ENCODE data around the gene NSMF. TPM values are rescaled to one million over a fixed set of nuclear protein-coding genes. Genes with fewer than 3 reads are reported as not detected.
"Not testable (repeated sequence)": the region's sequence is repeated elsewhere in the genome, so short reads cannot be mapped to it uniquely, and the experiment has no call there.

Gene NSMF
- total RNA-seq, 2 experiments from 2014 or later, result 29.9 to 31.6 TPM

- CTCF ChIA-PET, result interaction anchor here (0.8 to 1.7 kb wide), 3 partner anchors 13 to 116 kb away, joined by 3 to 5 read pairs (median 4); partner anchors contain the start of genes EXD3, NOXA1 and NRARP
- H3K4me1 Mint-ChIP-seq (ENCODE audit: low read depth); DNase-seq; intact Hi-C loops (cut with micrococcal nuclease); H3K27me3 Mint-ChIP-seq; H3K36me3 Mint-ChIP-seq; H3K27ac Mint-ChIP-seq; H3K4me3 Mint-ChIP-seq; H3K9me3 Mint-ChIP-seq; POLR2A ChIA-PET: not testable (repeated sequence)
Measured at GRCh38 chr9:137410236-137410890, 48.8 kb downstream of the NSMF start.

GRCh38 chr9:137409515-137409914 is 49.6 kb downstream of the NSMF start:
- ChIA-PET POLR2A (no interaction called here), CTCF (interaction anchor here (1.1 to 1.7 kb wide), 2 partner anchors 14 to 107 kb away, joined by 4 to 5 read pairs; partner anchors contain the start of genes EXD3, NOXA1 and NRARP)
- H3K36me3 Mint-ChIP-seq, result no peaks in the 10 kb centered on the region
- no peak for DNase-seq
- H3K4me1 Mint-ChIP-seq (ENCODE audit: low read depth), result peaks cover 2% of the 10 kb centered on the region
- peaks cover 3% of the 10 kb centered on the region for H3K27me3 Mint-ChIP-seq
- H3K9me3 Mint-ChIP-seq, result no peaks in the 10 kb centered on the region
- no peak overlapping the region for H3K4me3 Mint-ChIP-seq
- intact Hi-C loops (cut with micrococcal nuclease), result no loop called here
- no peak overlapping the region for H3K27ac Mint-ChIP-seq

DNA sequence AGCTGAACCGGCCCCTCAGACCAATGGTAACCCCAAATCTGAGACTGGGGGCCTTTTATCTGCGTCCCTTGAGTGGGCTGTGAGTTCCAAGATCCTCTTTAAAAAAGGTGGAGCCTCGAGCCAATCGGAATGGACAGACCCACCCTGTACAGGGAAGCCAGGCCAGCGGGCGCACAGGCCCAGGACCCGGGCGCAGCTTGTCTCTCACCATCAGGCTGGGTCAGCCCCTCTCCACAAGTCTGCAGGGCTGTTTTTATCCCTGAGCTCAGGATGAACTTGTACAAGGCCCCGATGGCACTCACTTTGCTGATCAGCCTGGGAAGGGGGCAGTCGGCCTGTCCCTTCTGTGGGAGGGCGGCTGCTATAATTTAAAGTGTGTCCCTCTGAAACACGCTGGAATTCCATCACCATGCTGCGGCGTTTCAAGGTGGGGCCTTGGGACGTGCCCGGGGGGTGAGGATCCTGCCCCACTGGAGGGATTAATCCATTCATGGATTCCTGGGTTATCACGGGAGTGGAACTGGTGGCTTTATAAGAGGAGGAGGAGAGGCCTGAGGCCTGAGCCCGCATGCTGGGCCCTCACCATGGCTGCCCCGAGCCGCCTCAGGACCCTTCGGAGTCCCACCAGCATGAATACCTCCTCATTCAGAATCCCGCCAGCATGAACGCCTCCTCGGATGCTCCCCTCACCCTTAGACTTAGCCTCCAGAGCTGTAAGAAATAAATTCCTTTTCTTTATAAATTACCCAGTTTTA is 50.3 kb downstream of the NSMF start:
- Mint-ChIP-seq H3K36me3 (no peaks in the 10 kb centered on the region), H3K27ac (no peak overlapping the region), H3K4me3 (no peak overlapping the region), H3K27me3 (peaks cover 3% of the 10 kb centered on the region), H3K9me3 (no peaks in the 10 kb centered on the region), H3K4me1 (ENCODE audit: low read depth) (peaks cover 2% of the 10 kb centered on the region)
- intact Hi-C loops (cut with micrococcal nuclease), result no loop called here
- no peak for DNase-seq
- ChIA-PET CTCF (interaction anchor here (1.1 to 1.7 kb wide), 4 partner anchors 14 to 107 kb away, joined by 3 to 9 read pairs (median 4); partner anchors contain the start of genes EXD3, NOXA1 and NRARP), POLR2A (no interaction called here)

GRCh38 chr9:137407590-137408300 is 51.4 kb downstream of the NSMF start:
- CTCF ChIA-PET, result interaction anchor here (1.2 to 1.6 kb wide), 2 partner anchors 15 to 106 kb away, joined by 3 to 9 read pairs; partner anchors contain the start of genes EXD3 and NRARP
- intact Hi-C loops (cut with micrococcal nuclease), result loop anchor here (2.0 kb wide), 1 partner anchor 105 kb away; the partner anchor contains the start of gene NRARP
- POLR2A ChIA-PET, result no interaction called here

DNA sequence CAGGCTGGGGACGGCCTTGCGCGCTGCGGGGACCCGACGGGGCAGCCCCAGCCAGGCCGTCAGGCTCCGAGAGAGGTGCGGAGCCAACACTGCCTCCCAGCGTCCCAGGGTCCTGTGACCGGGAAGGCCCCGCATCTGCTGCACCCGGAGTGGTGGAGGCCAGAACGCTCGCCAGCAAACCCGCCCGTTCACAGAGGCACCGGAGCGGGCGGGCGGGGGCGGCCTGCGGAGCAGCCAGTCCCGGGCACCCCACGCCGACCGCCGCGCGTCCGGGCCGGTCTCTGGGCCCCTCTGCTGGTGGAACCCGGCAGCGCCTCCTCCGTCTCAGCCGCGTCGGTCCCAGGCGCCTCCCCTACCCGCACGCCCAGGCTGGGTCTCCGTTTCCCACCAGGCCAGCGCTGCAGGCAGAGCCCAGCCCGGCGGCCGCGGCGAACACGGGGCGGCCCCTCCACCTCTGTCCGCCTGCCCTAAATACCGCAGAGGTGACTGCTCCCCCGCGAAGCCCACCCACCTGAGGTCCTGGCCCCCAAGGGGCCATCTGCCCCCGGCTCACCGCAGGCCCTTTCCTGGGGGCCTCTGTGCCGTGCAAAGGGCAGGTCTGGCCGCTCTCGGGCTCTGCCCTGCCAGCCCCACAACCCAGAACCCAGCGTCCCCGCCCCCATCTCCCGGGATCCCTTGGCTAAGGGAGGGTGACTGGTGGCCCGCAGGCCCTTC is 52.1 kb downstream of the NSMF start:
- ChIA-PET CTCF (interaction anchor here (1.6 kb wide), 1 partner anchor 105 kb away, joined by 9 read pairs; the partner anchor contains the start of gene NRARP), POLR2A (no interaction called here)
- H3K36me3 Mint-ChIP-seq, result peaks cover 3% of the 10 kb centered on the region
- DNase-seq, result peak; percentile 77
- intact Hi-C loops (cut with micrococcal nuclease), result loop anchor here (2.0 kb wide), 1 partner anchor 104 kb away; the partner anchor contains the start of gene NRARP
- no peaks in the 10 kb centered on the region for H3K9me3 Mint-ChIP-seq
- peaks cover 3% of the 10 kb centered on the region for H3K27me3 Mint-ChIP-seq
- no peak overlapping the region for H3K27ac Mint-ChIP-seq
- peaks cover 2% of the 10 kb centered on the region for H3K4me1 Mint-ChIP-seq (ENCODE audit: low read depth)
- H3K4me3 Mint-ChIP-seq, result no peak overlapping the region

More at GRCh38 chr9:137407590-137408300, 51.4 kb downstream of the NSMF start:
- no peaks in the 10 kb centered on the region for H3K9me3 Mint-ChIP-seq
- no peak for DNase-seq
- H3K27me3 Mint-ChIP-seq, result peaks cover 3% of the 10 kb centered on the region
- H3K4me1 Mint-ChIP-seq (ENCODE audit: low read depth), result peaks cover 2% of the 10 kb centered on the region
- H3K27ac Mint-ChIP-seq, result no peak overlapping the region
- H3K4me3 Mint-ChIP-seq, result no peak overlapping the region
- no peaks in the 10 kb centered on the region for H3K36me3 Mint-ChIP-seq

- Mint-ChIP-seq H3K27me3 (peaks cover 3% of the 10 kb centered on the region), H3K4me3 (no peak overlapping the region), H3K4me1 (ENCODE audit: low read depth) (no peaks in the 10 kb centered on the region), H3K9me3 (no peaks in the 10 kb centered on the region), H3K27ac (no peak overlapping the region), H3K36me3 (peaks cover 3% of the 10 kb centered on the region)
- ChIA-PET CTCF (no interaction called here), POLR2A (no interaction called here)
- intact Hi-C loops (cut with micrococcal nuclease), result loop anchor here (2.0 kb wide), 1 partner anchor 103 kb away; the partner anchor contains the start of gene NRARP
- DNase-seq, result no peak
Measured at GRCh38 chr9:137406085-137406760, 52.9 kb downstream of the NSMF start.

DNA sequence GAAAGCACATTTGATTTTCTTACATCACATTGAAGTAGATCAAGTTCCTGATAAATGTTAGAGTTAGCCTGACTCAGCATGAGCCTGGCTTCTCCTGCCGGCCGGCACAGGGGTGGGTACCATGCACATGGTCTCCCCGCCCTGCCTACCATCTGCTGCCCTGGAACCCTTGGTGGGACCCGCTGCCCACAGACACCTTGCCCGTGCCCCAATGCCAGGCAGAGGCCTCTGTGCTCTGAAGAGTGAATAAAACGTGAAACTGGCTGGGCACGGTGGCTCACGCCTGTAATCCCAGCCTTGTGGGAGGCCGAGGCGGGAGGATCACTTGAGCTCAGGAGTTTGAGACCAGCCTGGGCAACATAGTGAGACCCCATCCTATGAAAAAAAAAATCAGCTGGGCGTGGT is 53.5 kb downstream of the NSMF start:
- no peak for DNase-seq
- H3K4me1 Mint-ChIP-seq (ENCODE audit: low read depth), result no peaks in the 10 kb centered on the region
- no peak overlapping the region for H3K4me3 Mint-ChIP-seq
- CTCF ChIA-PET, result no interaction called here
- H3K27me3 Mint-ChIP-seq, result peaks cover 3% of the 10 kb centered on the region
- peaks cover 3% of the 10 kb centered on the region for H3K36me3 Mint-ChIP-seq
- H3K27ac Mint-ChIP-seq, result no peak overlapping the region
- POLR2A ChIA-PET, result no interaction called here
- intact Hi-C loops (cut with micrococcal nuclease), result loop anchor here (2.0 kb wide), 1 partner anchor 103 kb away; the partner anchor contains the start of gene NRARP
- no peaks in the 10 kb centered on the region for H3K9me3 Mint-ChIP-seq

GRCh38 chr9:137404961-137405567 is 54.1 kb downstream of the NSMF start:
- ChIA-PET CTCF (interaction anchor here (1.8 kb wide), 1 partner anchor 103 kb away, joined by 5 read pairs; the partner anchor contains the start of gene NRARP), POLR2A (no interaction called here)
- no peaks in the 10 kb centered on the region for H3K9me3 Mint-ChIP-seq
- DNase-seq, result no peak
- no peaks in the 10 kb centered on the region for H3K4me1 Mint-ChIP-seq (ENCODE audit: low read depth)
- H3K36me3 Mint-ChIP-seq, result peaks cover 3% of the 10 kb centered on the region
- intact Hi-C loops (cut with micrococcal nuclease), result no loop called here
- peaks cover 3% of the 10 kb centered on the region for H3K27me3 Mint-ChIP-seq
- no peak overlapping the region for H3K27ac Mint-ChIP-seq
- H3K4me3 Mint-ChIP-seq, result no peak overlapping the region

- no peaks in the 10 kb centered on the region for H3K9me3 Mint-ChIP-seq
- no peak overlapping the region for H3K27ac Mint-ChIP-seq
- POLR2A ChIA-PET, result no interaction called here
- no peak for DNase-seq
- intact Hi-C loops (cut with micrococcal nuclease), result no loop called here
- no peak overlapping the region for H3K4me3 Mint-ChIP-seq
- CTCF ChIA-PET, result interaction anchor here (1.8 kb wide), 1 partner anchor 101 kb away, joined by 5 read pairs; the partner anchor contains the start of gene NRARP
- H3K36me3 Mint-ChIP-seq, result peaks cover 3% of the 10 kb centered on the region
- H3K27me3 Mint-ChIP-seq, result peaks cover 3% of the 10 kb centered on the region
- H3K4me1 Mint-ChIP-seq (ENCODE audit: low read depth), result peaks cover 12% of the 10 kb centered on the region
Measured at GRCh38 chr9:137403269-137403668, 55.9 kb downstream of the NSMF start.

DNA sequence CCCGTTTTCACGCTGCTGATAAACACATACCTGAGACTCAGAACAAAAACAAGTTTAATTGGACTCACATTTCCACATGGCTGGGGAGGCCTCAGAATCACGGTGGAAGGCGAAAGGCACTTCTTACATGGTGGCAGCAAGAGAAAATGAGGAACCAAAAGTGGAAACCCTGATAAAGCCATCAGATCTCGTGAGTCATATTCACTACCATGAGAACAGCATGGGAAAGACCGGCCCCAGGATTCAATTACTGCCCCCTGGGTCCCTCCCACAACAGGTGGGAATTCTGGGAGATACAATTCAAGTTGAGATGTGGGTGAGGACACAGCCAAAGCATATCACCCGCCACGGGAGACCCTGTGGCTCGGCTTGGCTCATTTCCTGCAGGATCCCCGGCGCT is 56.4 kb downstream of the NSMF start:
- Mint-ChIP-seq H3K27ac (no peak overlapping the region), H3K27me3 (peaks cover 3% of the 10 kb centered on the region), H3K4me3 (no peak overlapping the region), H3K9me3 (no peaks in the 10 kb centered on the region), H3K4me1 (ENCODE audit: low read depth) (peaks cover 17% of the 10 kb centered on the region), H3K36me3 (peaks cover 3% of the 10 kb centered on the region)
- intact Hi-C loops (cut with micrococcal nuclease), result no loop called here
- CTCF ChIA-PET, result no interaction called here
- POLR2A ChIA-PET, result no interaction called here
- no peak for DNase-seq
